HG03457 (cell line): ENCODE results near the gene CTXND2.

Experiments used
- ATAC-seq: cut with Tn5 transposase; IDR thresholded peaks from one replicate; pipeline ENCODE4 v1.9.1; 2021; ENCODE audit warnings: moderate number of reproducible peaks; ENCODE audit not compliant: unreplicated experiment

Gene CTXND2

DNA sequence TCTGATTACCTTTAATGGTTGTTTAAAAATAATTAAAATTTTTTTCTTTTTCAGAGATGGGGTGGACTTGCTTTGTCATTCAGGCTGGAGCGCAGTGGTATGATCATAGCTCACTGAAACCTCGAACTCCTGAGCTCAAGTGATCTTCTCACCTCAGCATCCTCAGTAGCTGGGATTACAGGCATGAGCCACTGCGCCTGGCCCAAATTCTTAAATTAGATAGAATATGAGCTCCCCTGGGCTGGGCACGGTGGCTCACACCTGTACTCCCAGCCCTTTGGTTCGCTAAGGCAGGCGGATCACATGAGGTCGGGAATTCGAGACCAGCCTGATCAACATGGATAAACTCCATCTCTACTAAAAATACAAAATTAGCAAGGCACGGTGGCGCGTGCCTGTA lies 70.7 kb downstream of the CTXND2 start:
- no peak for ATAC-seq

GRCh38 chr1:150960646-150961045 lies 73.7 kb downstream of the CTXND2 start:
- ATAC-seq = no peak

DNA sequence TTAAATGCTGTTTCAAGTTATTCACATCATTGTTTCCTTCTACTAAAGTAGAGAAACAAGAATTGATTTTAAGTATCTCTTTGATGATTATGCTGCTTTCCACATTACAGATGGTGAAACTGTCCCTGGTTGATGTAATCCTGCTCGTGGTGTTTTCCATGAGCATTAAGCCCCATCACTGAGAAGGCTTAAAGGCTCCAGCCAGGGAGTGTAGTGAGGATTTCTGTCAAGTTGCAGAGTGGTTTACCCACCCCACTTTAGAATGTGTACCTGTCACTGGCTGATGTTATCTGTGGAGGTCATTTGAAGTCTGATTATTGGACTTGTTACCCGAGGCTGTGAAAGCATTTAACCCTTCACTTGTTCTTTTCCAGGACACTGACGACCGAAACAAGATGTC lies 74.8 kb downstream of the CTXND2 start:
- ATAC-seq = no peak
